Adipose tissue (tissue), 3 donors: Measurements from ENCODE around the gene TPPP3. TPM values are rescaled to one million over a fixed set of nuclear protein-coding genes. Genes with fewer than 3 reads are reported as not detected.
"Not testable (repeated sequence)": the region's sequence is repeated elsewhere in the genome, so short reads cannot be mapped to it uniquely, and the experiment has no call there.

Experiments
- H3K27ac ChIP-seq: one replicate; pipeline ENCODE4 v1.5.1; 2013; ENCODE audit warnings: low read depth, low read length
- WGBS, 3 donors: extraction: QIAGEN DNeasy Blood & Tissue Kit; methylation state at CpG; one replicate each; pipeline ENCODE4 v1.1.7; 2013; 5-methylcytosine and 5-hydroxymethylcytosine counted together
- polyA plus RNA-seq, 3 donors: library from polyadenylated mRNA; stranded (reverse); fragments of 200-250 nt; gene quantifications; one replicate each; pipeline ENCODE4 v1.2.3, GENCODE V29; 2013
- donor health status: healthy with polysubstance abuse.
- donor health status: Bipolar disorder and iron deficiency.
- donor health status: healthy.

TPPP3 gene
- polyA plus RNA-seq, 3 donors: 11.1 to 33.7 (median 16.8) TPM

GRCh38 chr16:67429053-67429798 lies 35.9 kb upstream of the TPPP3 start:
- 81 to 97% (median 93%) methylated on average over 3 of the region's 3 CpGs for WGBS, 3 donors

GRCh38 chr16:67428146-67428731 lies 34.9 kb upstream of the TPPP3 start:
- H3K27ac ChIP-seq: no peak overlapping the region
- 18 to 28% (median 27%) methylated on average over 11 of the region's 11 CpGs for WGBS, 3 donors

More at GRCh38 chr16:67429053-67429798, 35.9 kb upstream of the TPPP3 start:
- H3K27ac ChIP-seq: no peak overlapping the region

- WGBS, 3 donors: 57 to 67% (median 58%) methylated on average over 7 of the region's 7 CpGs
Measured at GRCh38 chr16:67426950-67427349, 33.7 kb upstream of the TPPP3 start.

GRCh38 chr16:67426022-67426421 lies 32.7 kb upstream of the TPPP3 start:
- whole genome bisulfite sequencing, 3 donors: 87 to 89% (median 88%) methylated on average over 7 of the region's 7 CpGs
- H3K27ac ChIP-seq: no peak overlapping the region

More at GRCh38 chr16:67426950-67427349, 33.7 kb upstream of the TPPP3 start:
- H3K27ac ChIP-seq: no peak overlapping the region

GRCh38 chr16:67425580-67425979 lies 32.3 kb upstream of the TPPP3 start:
- 67 to 93% (median 74%) methylated on average over 4 of the region's 4 CpGs for WGBS, 3 donors
- H3K27ac ChIP-seq: no peak overlapping the region

GRCh38 chr16:67425061-67425460 lies 31.8 kb upstream of the TPPP3 start:
- 44 to 64% (median 45%) methylated on average over 6 of the region's 6 CpGs for WGBS, 3 donors
- H3K27ac ChIP-seq: no peak overlapping the region

GRCh38 chr16:67424261-67424615 lies 30.9 kb upstream of the TPPP3 start:
- no peak overlapping the region for H3K27ac ChIP-seq
- 18 to 63% (median 56%) methylated on average over 5 of the region's 5 CpGs for WGBS, 3 donors

GRCh38 chr16:67423611-67424260 lies 30.4 kb upstream of the TPPP3 start:
- 45 to 52% (median 48%) methylated on average over 9 of the region's 9 CpGs for WGBS, 3 donors
- no peak overlapping the region for H3K27ac ChIP-seq

- 83 to 87% (median 87%) methylated on average over 5 of the region's 5 CpGs for WGBS, 3 donors
- H3K27ac ChIP-seq: no peak overlapping the region
Measured at GRCh38 chr16:67423015-67423414, 29.7 kb upstream of the TPPP3 start.

GRCh38 chr16:67421030-67421429 lies 27.7 kb upstream of the TPPP3 start:
- WGBS, 3 donors: 85 to 91% (median 87%) methylated on average over 4 of the region's 4 CpGs
- no peak overlapping the region for H3K27ac ChIP-seq

GRCh38 chr16:67419931-67420330 lies 26.6 kb upstream of the TPPP3 start:
- 70 to 80% (median 75%) methylated on average over 3 of the region's 3 CpGs for WGBS, 3 donors
- H3K27ac ChIP-seq: no peak overlapping the region

GRCh38 chr16:67419502-67419901 lies 26.2 kb upstream of the TPPP3 start:
- H3K27ac ChIP-seq: no peak overlapping the region
- 88 to 93% (median 89%) methylated on average over 3 of the region's 3 CpGs for WGBS, 3 donors

GRCh38 chr16:67417333-67418061 lies 24.2 kb upstream of the TPPP3 start:
- no peak overlapping the region for H3K27ac ChIP-seq
- 52 to 89% (median 87%) methylated on average over 2 of the region's 2 CpGs for WGBS, 3 donors

GRCh38 chr16:67415872-67416793 lies 22.8 kb upstream of the TPPP3 start, which contains the start of gene ZDHHC1:
ZDHHC1 (minus strand) TSS chr16:67416477; CDS start chr16:67407775, 8,702 bp downstream.
- WGBS, 3 donors: 1 to 3% (median 1%) methylated on average over 57 to 73 of the region's 73 CpGs
- no peak within 1 kb of the TSS for H3K27ac ChIP-seq

GRCh38 chr16:67415421-67415820 lies 22.1 kb upstream of the TPPP3 start:
- 86 to 91% (median 90%) methylated on average over 19 of the region's 19 CpGs for WGBS, 3 donors
- not testable (repeated sequence) for H3K27ac ChIP-seq

GRCh38 chr16:67413978-67414911 lies 20.9 kb upstream of the TPPP3 start:
- H3K27ac ChIP-seq: no peak overlapping the region
- WGBS, 3 donors: 59 to 66% (median 66%) methylated on average over 6 of the region's 6 CpGs

- 39 to 51% (median 50%) methylated on average over 2 of the region's 2 CpGs for WGBS, 3 donors
- no peak overlapping the region for H3K27ac ChIP-seq
Measured at GRCh38 chr16:67412294-67412693, 19.0 kb upstream of the TPPP3 start.
